ENCODE results near the gene DTX3L.
"Not testable (repeated sequence)": the region's sequence is repeated elsewhere in the genome, so short reads cannot be mapped to it uniquely, and the experiment has no call there.

DTX3L gene

GRCh38 chr3:122562923-122563716 lies 1.0 kb upstream of the DTX3L start:
- no peak for DNase-seq

- DNase-seq = no peak
Measured at GRCh38 chr3:122563717-122564025, 467 bp upstream of the DTX3L start.

- DNase-seq = not testable (repeated sequence)
Measured at GRCh38 chr3:122568131-122568530, 4.0 kb downstream of the DTX3L start.

- no peak for DNase-seq
Measured at GRCh38 chr3:122568755-122569154, 4.6 kb downstream of the DTX3L start.

GRCh38 chr3:122572940-122573412 lies 8.8 kb downstream of the DTX3L start:
- DNase-seq = no peak

GRCh38 chr3:122576174-122576940 lies 12.2 kb downstream of the DTX3L start:
- DNase-seq = no peak

GRCh38 chr3:122577409-122578031 lies 13.4 kb downstream of the DTX3L start, which contains the start of gene PARP15:
Gene PARP15, plus strand, starts transcription at chr3:122577650. Its CDS starts 18 bp downstream, at chr3:122577668.
- no peak for DNase-seq

GRCh38 chr3:122578069-122578740 lies 14.1 kb downstream of the DTX3L start:
- no peak for DNase-seq

DNA sequence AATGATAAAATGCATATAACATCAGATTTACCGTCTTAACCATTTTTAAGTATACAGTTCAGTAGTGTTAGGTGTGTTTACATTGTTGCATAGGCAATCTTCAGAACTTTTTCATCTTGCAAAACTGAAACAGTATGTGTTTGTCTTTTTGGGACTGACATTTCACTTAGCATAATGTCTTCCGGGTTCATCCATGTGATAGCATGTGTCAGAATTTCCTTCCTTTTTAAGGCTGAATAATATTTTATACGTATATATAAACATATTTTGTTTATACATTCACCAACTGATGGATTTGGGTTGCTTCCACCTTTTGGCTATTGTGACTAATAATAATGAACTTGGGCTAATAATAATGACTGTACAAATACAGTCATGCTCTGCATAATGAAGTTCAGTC lies 16.3 kb downstream of the DTX3L start:
- no peak for DNase-seq

DNA sequence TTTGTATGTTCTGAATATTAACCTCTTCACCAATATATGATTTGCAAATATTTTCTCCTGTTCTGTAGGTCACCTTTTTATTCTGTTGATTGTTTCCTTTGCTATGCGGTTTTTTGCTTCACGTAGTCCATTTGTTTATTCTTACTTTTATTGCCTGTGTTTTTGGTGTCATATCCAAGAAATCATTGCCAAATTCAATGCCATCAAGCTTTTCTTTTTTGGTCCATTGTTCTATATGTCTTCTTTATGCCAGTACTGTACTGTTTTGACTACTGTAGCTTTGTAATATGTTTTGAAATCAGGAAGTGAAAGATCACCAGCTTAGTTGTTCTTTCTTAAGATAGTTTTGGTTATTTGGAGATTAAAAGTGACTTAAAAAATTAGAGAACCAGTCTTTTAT lies 17.5 kb downstream of the DTX3L start:
- DNase-seq = no peak

- DNase-seq = no peak
Measured at GRCh38 chr3:122582390-122582789, 18.3 kb downstream of the DTX3L start.

GRCh38 chr3:122586098-122586497 lies 22.0 kb downstream of the DTX3L start:
- no peak for DNase-seq

DNA sequence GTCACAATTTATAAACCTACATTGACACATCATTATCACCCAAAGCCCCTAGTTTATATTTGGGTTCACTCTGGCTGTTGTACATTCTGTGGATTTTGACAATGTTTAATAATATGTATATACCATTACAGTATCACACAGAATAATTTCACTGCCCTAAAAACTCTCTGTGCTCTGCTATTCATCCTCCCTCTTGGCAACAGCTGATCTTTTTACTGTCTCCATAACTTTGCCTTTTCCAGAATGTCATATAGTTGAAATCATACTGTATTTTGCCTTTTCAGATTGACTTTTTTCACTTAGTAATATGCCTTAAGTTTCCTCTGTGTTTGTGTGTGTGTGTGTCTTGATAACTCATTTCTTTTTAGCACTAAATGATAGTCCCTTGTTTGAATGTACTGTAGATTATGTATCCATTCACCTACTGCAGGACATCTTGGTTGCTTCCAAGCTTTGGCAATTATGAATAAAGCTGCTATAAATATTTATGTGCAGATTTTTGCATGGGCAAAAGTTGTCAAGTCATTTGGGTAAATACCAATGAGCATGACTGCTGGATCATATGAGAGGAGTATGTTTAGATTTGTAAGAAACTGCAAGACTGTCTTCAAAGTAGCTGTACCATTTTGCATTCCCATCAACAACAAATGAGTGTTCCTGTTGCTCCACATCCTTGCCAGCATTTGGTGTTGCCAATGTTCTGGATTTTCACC lies 22.8 kb downstream of the DTX3L start:
- DNase-seq = no peak

- no peak for DNase-seq
Measured at GRCh38 chr3:122587572-122587971, 23.4 kb downstream of the DTX3L start.

DNA sequence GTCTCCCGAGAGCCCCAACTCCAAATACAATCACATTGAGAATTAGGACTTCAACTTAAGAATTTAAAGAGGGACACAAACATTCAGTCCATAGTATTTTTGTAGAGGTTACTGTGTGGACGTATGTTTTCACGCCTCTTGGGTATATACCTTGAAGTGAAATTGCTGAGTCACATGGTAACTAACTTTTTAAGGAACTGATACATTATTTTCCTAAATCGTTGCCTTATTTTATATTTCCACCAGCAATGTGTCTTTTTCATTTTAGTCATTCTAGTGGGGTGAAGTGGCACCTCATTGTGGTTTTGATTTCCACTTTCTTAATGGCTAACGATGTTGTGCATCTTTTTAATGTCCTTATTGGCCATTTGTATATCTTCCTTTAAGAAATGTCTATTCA lies 25.2 kb downstream of the DTX3L start:
- no peak for DNase-seq

DNA sequence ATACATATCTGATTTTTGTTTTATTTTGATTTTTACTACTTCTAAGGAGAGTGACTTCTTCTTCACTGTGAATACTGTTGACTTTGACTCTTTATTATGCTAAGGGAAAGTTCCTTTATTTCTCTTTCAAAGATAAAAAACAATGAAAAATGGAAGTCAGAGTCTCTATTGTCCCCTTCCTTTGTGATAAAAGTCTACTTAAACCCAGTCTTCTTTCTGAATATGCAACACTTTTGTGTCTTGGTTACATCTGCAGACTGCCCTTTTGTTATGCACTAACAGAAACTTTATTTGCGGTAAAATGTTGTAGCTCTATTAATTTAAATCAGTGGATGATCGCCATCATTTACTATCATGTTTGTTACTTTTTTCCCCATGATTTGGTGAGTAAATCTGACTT lies 26.5 kb downstream of the DTX3L start:
- DNase-seq = no peak

GRCh38 chr3:122594025-122594424 lies 29.9 kb downstream of the DTX3L start:
- no peak for DNase-seq

DNA sequence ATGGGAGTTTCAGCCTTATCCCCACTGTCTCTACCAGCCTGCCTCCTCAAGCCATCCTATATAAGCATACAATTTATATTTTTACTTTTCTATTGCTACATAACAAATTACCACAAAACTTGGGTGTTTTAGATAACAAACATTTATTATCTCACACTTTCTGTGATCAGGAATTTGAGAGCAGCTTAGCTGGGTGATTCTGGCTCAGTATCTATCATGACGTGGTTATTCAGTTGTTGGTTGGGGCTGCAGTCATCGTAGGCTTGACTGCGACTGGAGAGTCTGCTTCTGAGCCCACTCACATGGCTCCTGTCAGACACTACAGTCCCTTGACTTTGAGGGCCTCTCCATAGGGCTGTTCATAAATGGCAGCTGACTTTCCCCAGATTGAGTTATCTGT lies 34.0 kb downstream of the DTX3L start:
- no peak for DNase-seq

DNA sequence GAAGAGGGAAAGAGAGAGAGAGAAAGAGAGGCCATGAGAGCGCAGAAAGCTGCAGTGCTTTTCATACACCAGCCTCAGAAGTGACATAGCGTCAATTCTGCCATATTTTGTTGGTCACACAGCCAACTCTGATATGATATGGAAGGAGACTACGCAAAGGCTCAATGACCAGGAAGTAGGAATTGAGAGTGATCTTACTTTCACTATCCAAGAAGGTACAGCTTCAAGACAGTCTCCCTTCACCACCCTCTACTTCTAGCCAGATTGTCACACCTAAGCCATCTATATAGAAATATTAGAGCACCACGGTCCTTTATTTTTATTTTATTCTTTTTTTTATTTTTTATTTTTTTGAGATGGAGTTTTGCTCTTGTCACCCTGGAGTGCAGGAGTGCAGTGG lies 34.4 kb downstream of the DTX3L start:
- DNase-seq = no peak

- DNase-seq = no peak
Measured at GRCh38 chr3:122602011-122602710, 38.0 kb downstream of the DTX3L start.

DNA sequence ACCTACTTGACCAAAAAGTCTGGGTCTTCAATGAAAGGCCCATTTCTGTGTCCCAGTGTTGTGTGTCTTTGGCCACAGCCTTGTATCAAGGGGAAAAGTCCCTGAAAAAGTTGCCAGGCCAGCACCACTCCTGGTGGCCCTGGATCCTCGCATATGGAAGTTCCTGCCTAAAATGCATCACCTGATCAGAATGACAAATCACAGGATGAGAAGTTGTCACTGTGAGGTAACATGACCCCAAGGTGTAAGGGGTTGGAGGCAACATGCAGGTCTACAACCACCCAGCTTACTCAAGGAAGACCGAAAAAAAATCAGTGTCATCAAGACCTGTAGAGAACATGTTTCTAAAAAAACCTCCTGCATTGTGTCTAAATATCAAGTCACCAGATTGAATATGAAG lies 38.9 kb downstream of the DTX3L start:
- DNase-seq = no peak

GRCh38 chr3:122606330-122606729 lies 42.2 kb downstream of the DTX3L start:
- DNase-seq = no peak
